ENCODE data around the gene DRD2. TPM values are rescaled to one million over a fixed set of nuclear protein-coding genes. Genes with fewer than 3 reads are reported as not detected.

DRD2 gene
- total RNA-seq, 2 experiments from 2014 or later = not detected

GRCh38 chr11:113392236-113392921, 82.8 kb downstream of the DRD2 start:
- TF ChIP-seq CTCF (IDR thresholded peaks at IDR 0.05) = no peak
- Histone ChIP-seq H3K36me3 (ENCODE audit: insufficient read depth, low read length) (no peaks in the 10 kb centered on the region), H3K4me3 (ENCODE audit: low read length) (no peak overlapping the region), H3K4me1 (ENCODE audit: insufficient read depth, low read length) (peaks cover 7% of the 10 kb centered on the region), H3K27me3 (ENCODE audit: control insufficient read depth in 1 of 2, insufficient read depth in 2 of 2, low read length in 2 of 2) (peaks cover 15 to 26% of the 10 kb centered on the region in 2 experiments), H3K27ac (ENCODE audit: low read depth in 1 of 2, low read length in 2 of 2) (no peak overlapping the region), H3K9me3 (ENCODE audit: control insufficient read depth in 1 of 2, insufficient read depth in 1 of 2, low read length in 2 of 2) (peaks cover 0 to 4% of the 10 kb centered on the region in 2 experiments)
- CTCF ChIA-PET = no interaction called here
- no peak for DNase-seq
- H3K4me3 Mint-ChIP-seq = no peak overlapping the region
- POLR2A ChIA-PET = no interaction called here
- H3K4me1 Mint-ChIP-seq (ENCODE audit: low read depth) = no peaks in the 10 kb centered on the region
- ATAC-seq (ENCODE audit: poor library complexity) = no peak
- intact Hi-C loops (cut with DNase I, micrococcal nuclease) = no loop called here
- H3K27me3 Mint-ChIP-seq = peaks cover under 1% of the 10 kb centered on the region
- no peaks in the 10 kb centered on the region for H3K36me3 Mint-ChIP-seq (ENCODE audit: low read depth)
- no peak overlapping the region for H3K27ac Mint-ChIP-seq
- no peaks in the 10 kb centered on the region for H3K9me3 Mint-ChIP-seq

GRCh38 chr11:113389272-113389671, 85.9 kb downstream of the DRD2 start:
- TF ChIP-seq CTCF (IDR thresholded peaks at IDR 0.05) = no peak
- ATAC-seq (ENCODE audit: poor library complexity) (no peak), DNase-seq (no peak)

GRCh38 chr11:113387605-113388211, 87.5 kb downstream of the DRD2 start, which contains the start of gene ANKK1:
ANKK1 (plus strand) TSS chr11:113387779; CDS start chr11:113387885, 106 bp downstream.
- Histone ChIP-seq H3K27ac (ENCODE audit: low read depth in 1 of 2, low read length in 2 of 2) (no peak within 1 kb of the TSS), H3K27me3 (ENCODE audit: control insufficient read depth in 1 of 2, insufficient read depth in 2 of 2, low read length in 2 of 2) (peaks cover 20 to 26% of the 10 kb centered on the region in 2 experiments), H3K4me3 (ENCODE audit: low read length) (no peak within 1 kb of the TSS), H3K4me1 (ENCODE audit: insufficient read depth, low read length) (peaks cover 7% of the 10 kb centered on the region), H3K9me3 (ENCODE audit: control insufficient read depth in 1 of 2, insufficient read depth in 1 of 2, low read length in 2 of 2) (peaks cover 0 to 7% of the 10 kb centered on the region in 2 experiments), H3K36me3 (ENCODE audit: insufficient read depth, low read length) (no peaks in the 10 kb centered on the region)
- ChIA-PET CTCF (no interaction called here), POLR2A (interaction anchor here (1.4 kb wide), 1 partner anchor 11 kb away, joined by 3 read pairs; no protein-coding TSS in a partner anchor)
- Mint-ChIP-seq H3K36me3 (ENCODE audit: low read depth) (peaks cover 10% of the 10 kb centered on the region), H3K4me3 (no peak within 1 kb of the TSS), H3K9me3 (no peaks in the 10 kb centered on the region), H3K27me3 (peaks cover 5% of the 10 kb centered on the region), H3K4me1 (ENCODE audit: low read depth) (no peaks in the 10 kb centered on the region), H3K27ac (no peak within 1 kb of the TSS)
- DNase-seq = peak in 1 of 14 experiments; percentile 4
- intact Hi-C loops (cut with DNase I, micrococcal nuclease) = no loop called here
- ATAC-seq (ENCODE audit: poor library complexity) = no peak
- TF ChIP-seq CTCF (IDR thresholded peaks at IDR 0.05) = no peak

More at GRCh38 chr11:113389272-113389671, 85.9 kb downstream of the DRD2 start:
- ChIA-PET POLR2A (no interaction called here), CTCF (no interaction called here)
- Histone ChIP-seq H3K27me3 (ENCODE audit: control insufficient read depth in 1 of 2, insufficient read depth in 2 of 2, low read length in 2 of 2) (peaks cover 20 to 26% of the 10 kb centered on the region in 2 experiments), H3K9me3 (ENCODE audit: control insufficient read depth in 1 of 2, insufficient read depth in 1 of 2, low read length in 2 of 2) (peaks cover 0 to 7% of the 10 kb centered on the region in 2 experiments), H3K4me3 (ENCODE audit: low read length) (no peak overlapping the region), H3K27ac (ENCODE audit: low read depth in 1 of 2, low read length in 2 of 2) (no peak overlapping the region), H3K36me3 (ENCODE audit: insufficient read depth, low read length) (no peaks in the 10 kb centered on the region), H3K4me1 (ENCODE audit: insufficient read depth, low read length) (peaks cover 7% of the 10 kb centered on the region)
- Mint-ChIP-seq H3K27me3 (peaks cover 5% of the 10 kb centered on the region), H3K27ac (no peak overlapping the region), H3K4me1 (ENCODE audit: low read depth) (no peaks in the 10 kb centered on the region), H3K4me3 (no peak overlapping the region), H3K36me3 (ENCODE audit: low read depth) (peaks cover 4% of the 10 kb centered on the region), H3K9me3 (no peaks in the 10 kb centered on the region)
- intact Hi-C loops (cut with DNase I, micrococcal nuclease) = no loop called here

All from CD4-positive, alpha-beta T cell (primary cell).